Embryonic facial prominence (tissue), 1 donor: Measurements from ENCODE around the gene NACA.

Experiments
- DNase-seq: peaks from one replicate; pipeline ENCODE4 v3.0.0-alpha.2; 2016; ENCODE audit errors: extremely low spot score

Gene NACA

GRCh38 chr12:56688129-56688845 is 36.8 kb downstream of the NACA start, which contains the start of gene PTGES3:
Gene PTGES3 (minus strand): TSS chr12:56688284. CDS start chr12:56687999, 285 bp downstream.
- DNase-seq: peak; percentile 99

- peak; percentile 22 for DNase-seq
Measured at GRCh38 chr12:56687223-56688128, 37.6 kb downstream of the NACA start.

- no peak for DNase-seq
Measured at GRCh38 chr12:56684745-56685359, 40.2 kb downstream of the NACA start.

DNA sequence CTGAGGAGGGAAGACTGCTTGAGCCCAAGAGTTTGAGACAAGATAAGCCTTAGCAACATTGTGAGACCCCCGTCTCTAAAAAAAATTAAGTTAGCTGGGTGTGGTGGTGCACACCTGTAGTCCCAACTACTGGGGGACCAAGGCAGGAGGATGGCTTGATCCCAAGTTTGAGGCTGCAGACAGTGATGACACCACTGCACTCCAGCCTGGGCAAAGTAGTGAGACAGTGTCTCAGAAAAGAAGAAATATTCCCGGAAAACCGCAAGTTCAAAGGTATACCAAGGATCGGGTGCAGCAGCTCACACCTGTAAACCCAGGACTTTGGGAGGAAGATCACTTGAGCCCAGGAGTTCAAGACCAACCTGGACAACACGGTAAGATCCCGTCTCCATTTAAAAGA is 42.8 kb downstream of the NACA start:
- no peak for DNase-seq

DNA sequence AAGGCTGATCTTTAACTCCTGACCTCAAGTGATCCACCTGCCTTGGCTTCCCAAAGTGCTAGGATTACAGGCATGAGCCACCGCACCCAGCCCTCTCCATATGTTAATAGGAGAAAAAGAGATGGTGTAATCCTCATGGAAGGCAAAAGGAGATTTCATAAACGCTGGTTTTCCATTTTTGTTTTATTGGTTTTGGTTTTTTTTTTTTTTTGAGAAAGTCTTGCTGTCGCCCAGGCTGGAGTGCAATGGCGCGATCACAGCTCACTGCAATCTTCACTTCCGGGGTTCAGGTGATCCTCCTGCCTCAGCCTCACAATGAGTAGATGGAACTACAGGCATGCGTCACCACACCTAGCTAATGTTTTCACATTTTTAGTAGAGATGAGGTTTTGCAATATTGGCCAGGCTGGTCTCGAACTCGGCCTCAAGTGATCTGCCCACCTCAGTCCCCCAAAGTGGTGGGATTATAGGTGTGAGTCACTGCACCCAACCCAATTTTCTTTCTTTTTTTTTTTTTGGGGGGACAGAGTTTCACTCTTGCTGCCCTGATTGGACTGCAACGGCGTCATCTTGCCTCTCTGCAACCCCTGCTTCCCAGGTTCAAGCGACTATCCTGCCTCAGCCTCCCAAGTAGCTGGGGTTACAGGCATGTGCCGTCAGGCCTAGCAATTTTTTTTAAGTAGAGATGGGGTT is 45.1 kb downstream of the NACA start:
- DNase-seq: no peak

DNA sequence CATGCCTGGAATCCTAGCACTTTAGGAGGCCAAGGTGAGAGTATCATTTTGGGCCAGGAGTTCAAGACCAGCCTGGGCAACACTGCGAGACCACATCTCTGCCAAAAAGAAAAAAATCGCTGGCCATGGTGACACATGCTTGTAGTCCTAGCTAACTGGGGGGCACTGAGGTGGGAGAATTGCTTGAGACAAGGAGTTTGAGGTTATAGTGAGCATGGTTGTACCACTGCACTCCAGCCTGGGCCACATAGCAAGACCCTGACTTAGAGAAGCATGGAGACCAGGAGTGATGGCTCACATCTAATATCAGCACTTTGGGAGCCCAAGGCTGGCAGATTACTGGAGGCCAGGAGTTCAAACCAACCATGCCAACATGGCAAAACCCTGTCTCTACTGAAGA is 46.2 kb downstream of the NACA start:
- DNase-seq: no peak

GRCh38 chr12:56677680-56678079 is 47.4 kb downstream of the NACA start:
- DNase-seq: no peak

DNA sequence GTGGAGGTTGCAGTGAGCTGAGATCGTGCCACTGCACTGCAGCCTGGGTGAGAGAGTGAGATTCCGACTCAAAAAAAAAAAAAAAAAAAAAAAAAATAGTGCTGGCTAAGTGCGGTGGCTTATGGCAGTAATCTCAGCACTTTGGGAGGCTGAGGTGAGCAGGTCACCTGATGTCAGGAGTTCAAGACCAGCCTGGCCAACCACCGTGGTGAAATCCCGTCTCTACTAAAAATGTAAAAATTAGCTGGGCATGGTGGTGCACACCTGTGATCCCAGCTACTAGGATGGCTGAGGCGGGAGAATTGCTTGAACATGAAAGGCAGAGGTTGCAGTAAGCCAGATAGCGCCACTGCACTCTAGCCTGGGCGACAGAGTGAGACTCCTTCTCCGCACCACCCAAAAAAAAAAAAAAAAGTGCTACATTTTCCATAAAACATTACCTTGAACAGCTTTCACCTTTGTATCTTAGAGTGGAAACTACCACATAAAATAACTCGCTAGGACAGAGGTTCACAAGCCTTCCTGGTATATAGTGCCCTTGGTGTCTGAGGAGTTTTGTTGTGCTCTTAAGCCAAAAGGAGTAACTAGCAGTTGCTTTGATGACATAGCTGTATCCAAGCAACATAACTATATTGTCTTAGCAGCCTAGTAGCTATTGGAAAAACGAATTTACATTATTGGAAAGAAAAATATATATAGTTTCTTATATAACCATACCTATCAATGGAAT is 48.1 kb downstream of the NACA start:
- no peak for DNase-seq

DNA sequence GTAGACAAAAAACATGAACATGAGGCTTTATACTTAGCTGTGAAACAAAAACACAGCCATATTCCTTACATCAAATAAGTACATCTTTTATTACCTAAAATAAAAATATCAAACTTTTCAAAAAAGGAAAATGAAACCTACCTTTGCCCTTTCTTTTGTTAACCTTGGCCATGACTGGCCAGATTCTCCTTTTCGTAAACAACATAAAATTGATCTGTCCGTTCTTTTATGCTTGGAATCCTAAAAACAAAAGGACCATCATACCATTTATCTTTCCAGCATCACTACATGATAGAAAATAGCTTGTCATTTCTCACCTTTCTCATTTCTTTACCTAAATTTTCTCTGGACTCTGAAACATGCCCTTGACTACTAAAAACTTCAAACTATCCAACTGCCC is 53.5 kb downstream of the NACA start:
- DNase-seq: no peak

GRCh38 chr12:56670836-56671235 is 54.3 kb downstream of the NACA start:
- DNase-seq: no peak

GRCh38 chr12:56668197-56668457 is 57.0 kb downstream of the NACA start:
- DNase-seq: no peak
